Measurements from ENCODE around the gene SIRT3.

DNA sequence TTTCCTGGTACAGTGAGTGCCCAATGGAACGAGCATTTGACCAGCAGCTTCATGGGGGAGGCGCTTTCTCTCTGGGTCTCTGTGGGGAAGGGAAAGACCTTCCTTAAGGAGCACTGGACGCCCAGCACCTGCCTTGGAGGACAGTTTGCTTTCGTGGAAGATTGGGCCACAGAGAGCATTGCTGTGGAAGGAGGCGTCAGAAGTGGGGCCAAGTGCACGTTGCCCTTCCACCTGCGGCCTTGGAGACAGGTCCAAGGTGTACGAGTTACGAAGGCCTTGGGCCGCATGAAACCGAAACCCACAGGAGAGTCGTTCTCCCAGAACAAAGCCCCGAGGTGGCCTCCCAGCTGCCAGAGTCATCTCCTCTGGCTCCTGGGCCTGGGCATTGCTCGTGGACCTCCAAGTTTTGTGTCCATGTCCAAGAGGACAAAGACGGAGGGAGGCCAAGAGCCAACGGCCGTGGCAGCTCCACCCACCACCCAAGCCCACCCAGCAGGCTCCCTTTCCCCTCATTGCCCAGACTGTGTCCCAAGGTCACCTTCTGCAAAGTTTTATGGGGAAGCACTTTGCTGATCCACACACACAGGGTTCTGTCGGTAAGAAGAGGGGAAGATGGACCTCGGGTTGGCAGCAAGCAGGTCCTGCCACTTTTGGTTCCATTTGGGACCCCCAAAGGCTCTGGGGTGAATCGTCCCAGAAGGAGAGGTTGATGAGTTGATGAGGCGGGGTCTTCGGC, 36.2 kb upstream of the SIRT3 start:
- no peak for TF ChIP-seq EZH2phosphoT487 (IDR thresholded peaks at IDR 0.05; ENCODE audit: insufficient read depth, low read depth)
- TF ChIP-seq EZH2 (IDR thresholded peaks at IDR 0.05; ENCODE audit: insufficient read depth, poor library complexity, severe bottlenecking) = no peak

Data from GM23248 (cell line).